ENCODE measurements around the gene ZNF549. TPM values are rescaled to one million over a fixed set of nuclear protein-coding genes. Genes with fewer than 3 reads are reported as not detected.

ZNF549 gene
- total and polyA plus RNA-seq, 2 donors (not counting 3 experiments of a cell fraction or from before 2014, with no cell fraction given) = 1.4 to 3.5 TPM

DNA sequence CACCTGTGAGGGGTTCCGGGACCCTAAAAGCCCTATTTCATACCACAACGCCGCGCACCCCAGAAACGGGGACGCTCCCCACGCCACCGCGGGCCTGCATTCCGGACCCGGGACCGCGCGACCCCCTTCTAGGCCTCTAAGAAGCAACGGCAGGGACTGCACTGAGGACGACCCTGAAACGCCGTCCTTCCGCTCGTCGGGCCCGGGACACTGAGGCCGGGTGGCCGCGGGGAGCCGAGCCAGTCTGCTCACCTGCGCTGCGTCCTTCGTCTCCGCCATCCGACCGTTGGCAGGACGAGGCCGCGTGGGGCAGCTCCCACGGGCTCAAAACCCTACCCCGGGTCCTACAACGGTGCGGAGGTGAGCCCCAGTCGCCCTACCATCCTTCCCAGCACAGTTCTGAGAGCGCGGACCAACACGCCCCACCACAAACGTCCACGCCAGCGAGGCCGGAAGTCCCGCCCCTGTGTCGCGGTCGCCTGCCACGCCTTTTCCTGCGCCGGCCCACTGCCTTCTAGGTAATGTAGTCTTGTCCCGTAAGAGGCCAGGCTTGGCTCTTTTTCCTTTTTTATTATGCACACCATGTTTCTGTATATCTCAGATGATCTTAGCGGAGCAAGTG, 32.4 kb downstream of the ZNF549 start, which contains the start of gene ZNF550:
TSS of gene ZNF550 (minus strand) at position 460 of the 622 bp plus-strand sequence. CDS start at position 279, 181 bp downstream.
- dilution Hi-C loops (cut with MboI; ENCODE audit: extremely low pct_ligation_motif_present, low sequenced_read_pairs) = no loop called here
- Histone ChIP-seq H3K9me1 (replicated peaks; ENCODE audit: control insufficient read depth, extremely low read depth, insufficient read depth, low read length) (no peaks in the 10 kb centered on the region), H3K79me2 (ENCODE audit: control insufficient read depth, insufficient read depth, low read length) (no peaks in the 10 kb centered on the region), H4K20me1 (replicated peaks; ENCODE audit: control insufficient read depth, extremely low read depth, insufficient read depth, low read length) (no peaks in the 10 kb centered on the region), H3K9me3 (replicated peaks; ENCODE audit: control insufficient read depth, insufficient read depth, low read length) (no peaks in the 10 kb centered on the region), H3K9ac (replicated peaks; ENCODE audit: extremely low read depth, insufficient read depth, low read length) (peak within 1 kb of the TSS; percentile 41), H3K4me1 (ENCODE audit: control insufficient read depth, extremely low read depth, insufficient read depth, low read length) (peaks cover 11% of the 10 kb centered on the region), H2AFZ (ENCODE audit: low read depth, low read length) (peak within 1 kb of the TSS; percentile 88), H3K4me3 (replicated peaks in 1 of 3; ENCODE audit: insufficient read depth in 1 of 3, low read depth in 1 of 3, low read length in 3 of 3) (peak within 1 kb of the TSS; percentile 21 to 79 (median 67)), H3K27ac (ENCODE audit: insufficient read depth, low read depth, low read length) (no peak within 1 kb of the TSS), H3K27me3 (ENCODE audit: control insufficient read depth in 2 of 2, insufficient read depth in 2 of 2, low read length in 2 of 2) (no peaks in the 10 kb centered on the region), H3K4me2 (ENCODE audit: insufficient read depth, low read length) (peak within 1 kb of the TSS; percentile 69), H3K36me3 (ENCODE audit: control insufficient read depth in 2 of 2, extremely low read depth in 1 of 2, insufficient read depth in 2 of 2, low read length in 2 of 2) (peaks cover 0 to 9% of the 10 kb centered on the region in 2 experiments)
- intact Hi-C loops (cut with micrococcal nuclease) = loop anchor here (10.0 kb wide), 1 partner anchor 145 kb away; the partner anchor contains the start of gene ZNF17
- TSS peak; percentile 59 for BruUV-seq (replicated peaks)
- DNase-seq (ENCODE audit: low read depth, low spot score) (peak; percentile 88), FAIRE-seq (peak; percentile 91)
- TF ChIP-seq POLR2A (IDR thresholded peaks at IDR 0.05; ENCODE audit: low read depth, low read length) (peak; percentile 66), POLR2AphosphoS5 (IDR thresholded peaks at IDR 0.05; ENCODE audit: insufficient read depth, low read depth, low read length) (peak; percentile 46), MYC (IDR thresholded peaks at IDR 0.05; ENCODE audit: low read depth, low read length) (no peak), GATA2 (IDR thresholded peaks at IDR 0.05; ENCODE audit: insufficient read depth, insufficient read length, low read depth, low read length) (no peak), JUN (IDR thresholded peaks at IDR 0.05; ENCODE audit: borderline replicate concordance, insufficient read depth, insufficient read length, low read depth) (no peak), EZH2 (IDR thresholded peaks at IDR 0.05; ENCODE audit: borderline replicate concordance, low read depth, low read length, severe bottlenecking) (no peak), FOS (IDR thresholded peaks at IDR 0.05; ENCODE audit: borderline replicate concordance, insufficient read depth, low read length) (no peak)
- TF ChIP-seq, protein P1, sequence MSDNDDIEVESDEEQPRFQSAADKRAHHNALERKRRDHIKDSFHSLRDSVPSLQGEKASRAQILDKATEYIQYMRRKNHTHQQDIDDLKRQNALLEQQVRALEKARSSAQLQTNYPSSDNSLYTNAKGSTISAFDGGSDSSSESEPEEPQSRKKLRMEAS (IDR thresholded peaks at IDR 0.05; ENCODE audit: insufficient read depth, insufficient read length) = no peak
- TF ChIP-seq, protein P2, sequence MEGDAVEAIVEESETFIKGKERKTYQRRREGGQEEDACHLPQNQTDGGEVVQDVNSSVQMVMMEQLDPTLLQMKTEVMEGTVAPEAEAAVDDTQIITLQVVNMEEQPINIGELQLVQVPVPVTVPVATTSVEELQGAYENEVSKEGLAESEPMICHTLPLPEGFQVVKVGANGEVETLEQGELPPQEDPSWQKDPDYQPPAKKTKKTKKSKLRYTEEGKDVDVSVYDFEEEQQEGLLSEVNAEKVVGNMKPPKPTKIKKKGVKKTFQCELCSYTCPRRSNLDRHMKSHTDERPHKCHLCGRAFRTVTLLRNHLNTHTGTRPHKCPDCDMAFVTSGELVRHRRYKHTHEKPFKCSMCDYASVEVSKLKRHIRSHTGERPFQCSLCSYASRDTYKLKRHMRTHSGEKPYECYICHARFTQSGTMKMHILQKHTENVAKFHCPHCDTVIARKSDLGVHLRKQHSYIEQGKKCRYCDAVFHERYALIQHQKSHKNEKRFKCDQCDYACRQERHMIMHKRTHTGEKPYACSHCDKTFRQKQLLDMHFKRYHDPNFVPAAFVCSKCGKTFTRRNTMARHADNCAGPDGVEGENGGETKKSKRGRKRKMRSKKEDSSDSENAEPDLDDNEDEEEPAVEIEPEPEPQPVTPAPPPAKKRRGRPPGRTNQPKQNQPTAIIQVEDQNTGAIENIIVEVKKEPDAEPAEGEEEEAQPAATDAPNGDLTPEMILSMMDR (IDR thresholded peaks at IDR 0.05; ENCODE audit: extremely low read depth in 1 of 2, insufficient read depth in 1 of 2, low read depth in 1 of 2, low read length in 2 of 2) = no peak
- ChIA-PET POLR2A (no interaction called here), CTCF (no interaction called here)
